ENCODE results near the gene ERCC8.
"Not testable (repeated sequence)": the region's sequence is repeated elsewhere in the genome, so short reads cannot be mapped to it uniquely, and the experiment has no call there.

ERCC8 gene

GRCh38 chr5:60903356-60903755, 41.5 kb downstream of the ERCC8 start:
- DNase-seq = no peak

DNA sequence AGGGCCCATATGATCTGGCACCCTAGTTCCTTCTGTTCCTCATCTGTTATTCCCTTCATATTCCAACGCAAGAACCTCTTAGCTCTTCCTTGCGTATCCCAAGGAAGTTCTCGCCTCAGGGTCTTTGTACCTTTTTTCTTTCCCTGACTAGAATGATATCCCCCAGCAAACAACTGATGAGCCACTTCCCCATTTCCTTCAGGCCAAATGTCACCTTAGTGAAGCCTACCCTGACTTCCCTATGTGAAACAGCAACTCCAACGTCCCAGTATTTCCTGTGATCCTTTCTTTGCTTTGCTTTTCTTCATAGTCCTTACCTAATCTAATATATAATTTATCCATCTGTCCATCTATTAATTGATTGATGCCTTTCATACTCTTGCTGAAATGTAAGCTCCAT, 47.9 kb downstream of the ERCC8 start:
- DNase-seq = no peak

GRCh38 chr5:60893521-60893920, 51.3 kb downstream of the ERCC8 start:
- DNase-seq = no peak

DNA sequence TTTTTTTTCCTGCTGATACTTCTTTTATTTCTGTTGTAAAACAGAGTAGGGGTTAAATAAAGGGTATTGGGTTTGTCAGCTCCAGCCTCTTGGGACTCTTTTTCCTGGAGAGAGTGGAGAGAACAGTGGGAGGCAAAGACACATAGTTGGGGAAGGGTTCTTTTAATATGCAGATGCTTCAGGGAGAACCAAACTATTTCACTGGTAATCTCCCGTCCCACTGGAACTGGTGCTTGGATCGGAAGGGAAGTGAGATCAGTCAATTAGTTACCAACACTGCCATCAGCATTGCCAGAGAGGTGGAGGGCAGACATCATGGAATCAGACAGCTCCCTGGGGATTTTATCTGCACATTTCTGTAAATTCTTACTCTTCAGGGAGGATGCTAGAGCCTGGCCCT, 53.2 kb downstream of the ERCC8 start:
- DNase-seq = no peak

DNA sequence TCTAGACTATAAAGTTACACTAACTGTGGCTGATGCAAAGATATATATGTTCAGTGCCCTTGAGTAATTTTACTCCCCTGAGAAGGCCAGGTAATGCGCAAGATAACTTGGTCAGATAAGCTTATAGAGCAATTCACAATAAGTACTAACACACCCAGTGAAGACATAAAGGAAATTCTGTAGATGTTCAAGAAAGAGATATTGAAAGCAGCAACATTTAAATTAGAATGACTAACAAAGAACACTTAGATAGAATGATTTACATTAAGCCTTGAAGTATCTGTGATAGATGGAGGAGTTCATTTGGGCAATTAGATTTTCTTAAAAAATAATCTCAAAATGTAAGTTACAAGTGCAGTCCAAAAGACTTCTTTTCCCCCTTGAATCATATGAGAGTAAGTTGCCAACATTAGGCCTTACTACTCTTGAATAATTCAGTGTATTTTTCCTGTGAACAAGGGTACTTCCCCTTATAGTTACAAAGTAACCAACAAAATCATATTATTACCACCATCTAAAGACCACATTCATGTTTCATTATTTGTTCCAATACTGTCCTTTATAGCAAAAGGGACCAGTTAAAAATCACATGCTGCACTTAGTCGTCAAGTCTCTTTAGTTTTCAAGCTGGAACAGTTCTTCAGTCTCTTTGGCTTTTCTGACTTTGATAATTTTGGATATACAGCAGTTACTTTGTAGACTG, 56.4 kb downstream of the ERCC8 start:
- DNase-seq = no peak

DNA sequence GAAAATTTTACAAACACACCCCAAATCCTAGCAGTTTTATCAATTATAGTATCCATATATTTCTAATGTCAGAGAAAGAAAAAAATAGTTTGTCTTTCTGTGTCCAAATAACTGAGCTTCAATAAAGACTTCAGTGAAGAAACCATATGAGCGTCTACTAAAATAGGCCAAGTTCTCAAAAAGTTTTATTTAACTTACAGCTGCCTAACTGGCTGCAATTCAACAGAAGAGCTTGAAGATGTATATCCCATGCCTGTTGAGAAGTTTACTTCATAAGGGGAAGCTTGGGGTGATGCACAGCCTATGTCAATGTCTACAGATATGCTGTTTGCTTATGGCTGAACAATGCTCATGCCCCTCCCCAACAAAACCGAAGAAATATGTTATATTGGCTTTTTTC, 57.1 kb downstream of the ERCC8 start:
- DNase-seq = no peak

DNA sequence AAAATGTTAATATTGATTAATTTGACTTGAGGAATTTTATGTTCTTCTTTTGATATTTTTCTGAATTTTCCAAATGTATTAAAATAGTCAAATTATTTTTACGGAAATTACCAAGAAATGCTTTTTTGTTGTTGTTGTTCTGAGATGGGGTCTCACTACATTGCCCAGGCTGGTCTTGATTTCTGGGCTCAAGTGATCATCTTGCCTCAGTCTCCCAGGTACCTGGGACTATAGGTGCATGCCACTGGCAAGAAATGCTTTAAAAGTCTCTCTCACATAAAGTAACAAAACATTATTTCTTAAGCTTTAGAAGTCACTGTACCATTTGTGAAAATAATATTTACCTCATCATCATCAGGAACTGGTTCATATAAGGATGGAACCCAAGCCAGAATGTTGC, 57.8 kb downstream of the ERCC8 start:
- no peak for DNase-seq

DNA sequence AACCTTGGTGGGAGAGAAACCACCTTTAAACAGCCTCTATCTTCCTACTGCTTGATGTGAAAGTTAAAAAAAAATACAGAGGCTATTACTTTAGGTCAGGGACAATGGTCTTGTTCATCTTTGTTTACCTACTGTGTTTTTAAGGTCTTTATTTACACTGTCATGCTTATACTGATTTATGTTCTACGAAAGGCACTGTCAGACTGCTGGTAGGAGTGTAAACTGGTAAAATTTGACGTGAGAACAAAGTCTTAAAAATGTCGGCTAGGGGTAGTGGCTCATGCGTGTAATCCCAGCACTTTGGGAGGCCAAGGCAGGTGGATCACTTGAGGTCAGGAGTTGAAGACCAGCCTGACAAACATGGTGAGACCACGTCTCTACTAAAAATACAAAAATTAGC, 58.7 kb downstream of the ERCC8 start:
- no peak for DNase-seq

- DNase-seq = no peak
These were observed 61.6 kb downstream of the ERCC8 start for GRCh38 chr5:60883229-60883628.

GRCh38 chr5:60872892-60873291, 72.0 kb downstream of the ERCC8 start:
- DNase-seq = no peak

DNA sequence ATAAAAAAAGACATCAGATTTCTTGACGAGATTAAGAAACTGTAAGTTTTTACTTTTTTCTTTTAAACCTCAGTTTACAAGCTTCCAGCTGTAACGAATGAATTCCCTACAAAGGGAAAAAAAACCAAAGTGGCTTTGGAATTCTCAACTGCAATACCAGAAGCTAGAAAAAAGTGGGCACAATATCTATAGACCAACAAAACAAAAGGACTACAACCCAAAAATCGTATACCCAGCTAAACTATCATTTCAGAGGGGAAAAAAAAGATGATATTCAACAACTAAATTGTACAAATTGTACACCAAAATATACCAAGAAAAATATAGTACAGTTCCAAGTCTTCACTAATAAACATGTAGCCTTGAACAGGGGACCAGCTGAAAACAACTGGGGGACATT, 74.0 kb downstream of the ERCC8 start:
- no peak for DNase-seq

- not testable (repeated sequence) for DNase-seq
These were observed 84.3 kb downstream of the ERCC8 start for GRCh38 chr5:60860572-60860971.

- no peak for DNase-seq
These were observed 88.8 kb downstream of the ERCC8 start for GRCh38 chr5:60856066-60856465.

GRCh38 chr5:60852940-60853339, 91.9 kb downstream of the ERCC8 start:
- DNase-seq = no peak

GRCh38 chr5:60852317-60852716, 92.6 kb downstream of the ERCC8 start:
- DNase-seq = no peak

DNA sequence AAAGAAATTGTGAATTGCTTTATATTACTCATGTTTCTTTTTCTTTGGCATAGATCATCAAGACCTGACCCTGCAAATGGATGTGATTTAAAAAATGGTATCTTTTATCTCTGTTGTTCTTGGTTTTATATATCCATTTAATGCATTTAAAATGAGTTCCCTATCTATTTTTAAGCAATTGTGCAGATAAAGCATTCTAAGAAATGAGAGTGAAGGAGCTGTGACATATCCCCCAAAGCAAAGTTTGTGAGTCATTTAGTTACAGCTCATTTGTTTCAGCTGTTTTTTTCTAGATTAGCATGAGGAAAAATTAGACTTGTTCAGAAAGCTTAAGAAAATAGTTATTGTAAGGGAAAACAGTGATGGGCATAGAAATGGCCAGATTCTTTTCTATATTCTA, 93.2 kb downstream of the ERCC8 start:
- no peak for DNase-seq

DNA sequence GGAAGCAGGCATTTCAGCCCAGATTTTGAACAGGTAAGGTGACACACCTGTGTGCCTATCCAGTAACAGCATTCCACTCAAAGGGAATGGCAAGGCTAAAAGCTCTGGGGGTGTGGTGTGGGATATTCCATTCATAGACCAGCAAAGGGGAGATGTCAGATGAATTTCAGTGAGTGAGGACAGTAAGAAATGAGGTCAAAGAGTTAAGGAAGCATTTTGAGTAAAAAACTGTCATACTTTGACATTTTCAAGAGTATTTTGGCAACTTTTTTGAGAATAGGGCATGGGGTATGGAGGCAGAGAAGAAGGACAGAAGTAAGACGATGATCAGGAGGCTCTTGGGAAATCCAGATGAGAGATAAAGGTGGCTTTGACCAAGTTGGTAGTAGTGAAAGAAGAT, 98.6 kb downstream of the ERCC8 start:
- no peak for DNase-seq

- no peak for DNase-seq
These were observed 100.6 kb downstream of the ERCC8 start, which contains the start of gene ELOVL7 for GRCh38 chr5:60843936-60844905. TSS of gene ELOVL7 (minus strand) at chr5:60844269. CDS start at chr5:60787397, 56,872 bp downstream.

- DNase-seq = no peak
These were observed 101.4 kb downstream of the ERCC8 start for GRCh38 chr5:60843386-60843935.

DNA sequence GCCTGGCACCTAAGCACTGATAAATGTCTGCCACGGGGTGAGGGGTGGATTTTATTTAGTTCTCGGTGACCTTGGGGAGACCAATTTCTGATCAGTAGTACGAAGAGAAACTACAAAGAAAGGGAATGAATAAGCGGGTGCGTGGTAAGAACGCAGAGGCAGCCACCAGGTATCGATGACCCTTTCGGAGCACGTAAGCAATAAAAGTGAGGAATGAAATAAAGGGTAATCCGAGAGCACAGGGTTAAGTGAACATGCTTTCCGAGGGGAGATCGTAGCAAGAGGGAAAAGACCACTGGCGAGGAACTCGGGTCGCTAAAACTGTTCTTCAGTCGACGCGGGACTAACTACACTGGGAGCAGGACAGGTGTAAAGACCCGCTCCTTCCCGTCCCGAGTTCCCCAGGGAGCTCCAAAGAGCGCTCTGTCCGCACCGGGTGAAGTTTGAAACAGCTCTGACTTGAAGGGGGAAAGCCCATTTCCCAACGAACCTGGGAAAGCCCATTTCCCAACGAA, 101.9 kb downstream of the ERCC8 start:
- DNase-seq = no peak

- DNase-seq = no peak
These were observed 103.5 kb downstream of the ERCC8 start for GRCh38 chr5:60841361-60841760.

DNA sequence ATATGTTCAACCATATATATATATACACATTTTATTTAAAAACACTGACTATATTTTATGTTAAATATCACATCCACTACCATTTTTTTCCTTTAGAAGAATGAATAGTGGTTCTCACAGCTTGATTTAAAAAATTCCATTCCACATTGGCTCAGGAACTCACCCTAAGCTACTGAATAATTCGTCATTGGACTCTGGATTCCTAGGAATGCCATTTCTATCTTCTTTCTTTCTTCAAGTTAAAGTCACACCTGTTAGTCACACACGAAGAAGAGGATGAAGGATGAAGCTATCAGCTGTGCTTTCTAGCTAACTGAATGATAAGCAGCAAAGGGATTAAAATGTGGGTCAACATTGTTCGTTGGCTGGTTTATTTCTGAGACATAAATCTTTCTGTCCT, 108.7 kb downstream of the ERCC8 start:
- no peak for DNase-seq

- no peak for DNase-seq
These were observed 109.3 kb downstream of the ERCC8 start for GRCh38 chr5:60835554-60835953.

GRCh38 chr5:60833520-60833919, 111.3 kb downstream of the ERCC8 start:
- no peak for DNase-seq

All from GF-D8 (cell line).